ENCODE measurements around the gene RUNDC3A. TPM values are rescaled to one million over a fixed set of nuclear protein-coding genes. Genes with fewer than 3 reads are reported as not detected.

The RUNDC3A gene
- total and polyA plus RNA-seq, 4 donors, result 0.61 to 4.9 (median 0.80) TPM

DNA sequence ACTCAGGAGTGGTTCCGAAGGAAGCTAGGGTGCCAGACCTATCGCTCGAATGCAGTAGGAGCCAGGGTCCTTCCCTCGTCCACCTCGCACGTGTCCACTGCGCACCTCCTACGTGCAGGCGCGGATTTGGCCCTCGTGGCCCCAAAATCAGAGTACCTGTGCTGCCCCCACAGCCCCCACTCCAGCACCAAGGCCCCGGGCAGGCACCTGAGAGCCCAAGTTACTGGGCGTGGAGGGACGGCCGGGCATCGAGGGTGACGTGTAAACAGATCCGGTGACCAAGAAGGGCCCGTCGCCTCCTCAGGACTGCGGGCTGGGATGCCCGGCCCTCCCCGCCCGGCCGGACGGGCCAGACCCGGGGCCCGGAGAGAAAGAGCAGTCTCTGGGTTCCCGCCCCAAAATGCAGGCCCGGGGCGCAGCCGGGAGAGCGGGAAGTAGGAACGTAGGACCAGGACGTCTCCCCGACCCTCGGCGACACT lies 15.7 kb downstream of the RUNDC3A start:
- DNase-seq, result no peak
- Histone ChIP-seq H3K4me1 (ENCODE audit: control insufficient read depth in 5 of 5, insufficient read depth in 5 of 5, low read length in 5 of 5) (peaks cover 0 to 12% (median 3%) of the 10 kb centered on the region in 5 donors), H3K9me3 (ENCODE audit: control insufficient read depth in 4 of 4, insufficient read depth in 3 of 4, low read length in 3 of 4) (no peaks in the 10 kb centered on the region), H3K27ac (ENCODE audit: low read depth in 1 of 2, low read length in 1 of 2) (peak overlapping the region; percentile 59 to 76), H3K27me3 (ENCODE audit: control insufficient read depth in 3 of 3, insufficient read depth in 3 of 3, low read length in 2 of 3) (no peaks in the 10 kb centered on the region), H3K9ac (ENCODE audit: insufficient read depth in 1 of 2, low read length in 2 of 2) (peak overlapping the region; percentile 40 to 46), H3K36me3 (ENCODE audit: control insufficient read depth in 4 of 4, insufficient read depth in 4 of 4, low read length in 4 of 4) (peaks cover 0 to 28% (median 11%) of the 10 kb centered on the region in 4 donors), H3K4me3 (peak overlapping the region; percentile 90)
- TF ChIP-seq, protein P1, sequence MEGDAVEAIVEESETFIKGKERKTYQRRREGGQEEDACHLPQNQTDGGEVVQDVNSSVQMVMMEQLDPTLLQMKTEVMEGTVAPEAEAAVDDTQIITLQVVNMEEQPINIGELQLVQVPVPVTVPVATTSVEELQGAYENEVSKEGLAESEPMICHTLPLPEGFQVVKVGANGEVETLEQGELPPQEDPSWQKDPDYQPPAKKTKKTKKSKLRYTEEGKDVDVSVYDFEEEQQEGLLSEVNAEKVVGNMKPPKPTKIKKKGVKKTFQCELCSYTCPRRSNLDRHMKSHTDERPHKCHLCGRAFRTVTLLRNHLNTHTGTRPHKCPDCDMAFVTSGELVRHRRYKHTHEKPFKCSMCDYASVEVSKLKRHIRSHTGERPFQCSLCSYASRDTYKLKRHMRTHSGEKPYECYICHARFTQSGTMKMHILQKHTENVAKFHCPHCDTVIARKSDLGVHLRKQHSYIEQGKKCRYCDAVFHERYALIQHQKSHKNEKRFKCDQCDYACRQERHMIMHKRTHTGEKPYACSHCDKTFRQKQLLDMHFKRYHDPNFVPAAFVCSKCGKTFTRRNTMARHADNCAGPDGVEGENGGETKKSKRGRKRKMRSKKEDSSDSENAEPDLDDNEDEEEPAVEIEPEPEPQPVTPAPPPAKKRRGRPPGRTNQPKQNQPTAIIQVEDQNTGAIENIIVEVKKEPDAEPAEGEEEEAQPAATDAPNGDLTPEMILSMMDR (IDR thresholded peaks at IDR 0.05; ENCODE audit: control extremely low read depth, extremely low read depth), result no peak
- 1 to 2% methylated on average over 36 to 38 of the region's 38 CpGs for WGBS, 2 donors
- ATAC-seq (ENCODE audit: insufficient read depth, low FRiP score), result no peak

DNA sequence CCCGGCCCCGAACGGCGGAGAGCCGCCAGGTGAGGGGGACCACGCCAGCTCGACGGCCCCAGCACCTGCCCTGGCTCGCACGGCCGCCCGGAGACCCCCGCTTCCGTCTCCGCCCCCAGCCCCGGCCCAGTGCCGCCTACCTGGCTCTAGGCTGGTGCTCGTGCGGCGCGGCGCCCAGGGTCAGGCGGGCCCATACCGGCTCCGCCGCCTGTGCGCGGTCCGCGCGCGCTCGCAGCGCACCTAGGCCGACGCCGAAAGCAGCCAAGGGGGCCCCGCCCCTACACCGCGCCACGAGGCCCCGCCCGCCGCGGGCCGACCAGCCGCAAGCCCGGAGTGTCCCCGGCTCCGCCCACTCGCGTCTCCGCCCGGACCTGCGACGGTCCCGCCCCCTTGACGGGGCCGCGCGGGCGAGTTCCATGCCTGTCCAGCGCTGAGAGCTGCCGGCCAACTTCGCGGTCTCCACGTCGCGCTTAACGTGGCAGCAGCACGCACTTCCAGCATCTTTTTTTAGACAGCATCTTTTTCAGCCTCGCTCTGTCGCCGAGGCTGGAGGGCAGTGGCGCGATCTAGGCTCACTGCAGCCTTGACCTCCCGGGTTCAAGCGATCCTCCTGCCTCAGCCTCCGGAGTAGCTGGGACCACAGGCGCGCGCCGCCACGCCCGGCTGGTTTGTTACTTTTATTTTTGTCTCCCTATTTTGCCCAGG lies 16.3 kb downstream of the RUNDC3A start, which contains the start of gene SLC25A39:
SLC25A39 (minus strand) TSS at position 253 of the 705 bp plus-strand sequence. CDS start 1,261 bp downstream, outside the sequence.
- Histone ChIP-seq H3K9me3 (ENCODE audit: control insufficient read depth in 4 of 4, insufficient read depth in 3 of 4, low read length in 3 of 4) (no peaks in the 10 kb centered on the region), H3K4me1 (ENCODE audit: control insufficient read depth in 5 of 5, insufficient read depth in 5 of 5, low read length in 5 of 5) (peaks cover 0 to 12% (median 3%) of the 10 kb centered on the region in 5 donors), H3K27ac (ENCODE audit: low read depth in 1 of 2, low read length in 1 of 2) (peak within 1 kb of the TSS; percentile 83 to 96), H3K27me3 (ENCODE audit: control insufficient read depth in 3 of 3, insufficient read depth in 3 of 3, low read length in 2 of 3) (no peaks in the 10 kb centered on the region), H3K4me3 (peak within 1 kb of the TSS; percentile 90), H3K9ac (ENCODE audit: insufficient read depth in 1 of 2, low read length in 2 of 2) (peak within 1 kb of the TSS; percentile 40 to 46), H3K36me3 (ENCODE audit: control insufficient read depth in 4 of 4, insufficient read depth in 4 of 4, low read length in 4 of 4) (peaks cover 0 to 26% (median 9%) of the 10 kb centered on the region in 4 donors)
- WGBS, 2 donors, result 0 to 1% methylated on average over 49 to 85 of the region's 85 CpGs
- DNase-seq, result peak; percentile 92 to 97 (median 94)
- TF ChIP-seq, protein P1 (IDR thresholded peaks at IDR 0.05; ENCODE audit: control extremely low read depth, extremely low read depth), result peak; percentile 73
- ATAC-seq (ENCODE audit: insufficient read depth, low FRiP score), result peak; percentile 95

DNA sequence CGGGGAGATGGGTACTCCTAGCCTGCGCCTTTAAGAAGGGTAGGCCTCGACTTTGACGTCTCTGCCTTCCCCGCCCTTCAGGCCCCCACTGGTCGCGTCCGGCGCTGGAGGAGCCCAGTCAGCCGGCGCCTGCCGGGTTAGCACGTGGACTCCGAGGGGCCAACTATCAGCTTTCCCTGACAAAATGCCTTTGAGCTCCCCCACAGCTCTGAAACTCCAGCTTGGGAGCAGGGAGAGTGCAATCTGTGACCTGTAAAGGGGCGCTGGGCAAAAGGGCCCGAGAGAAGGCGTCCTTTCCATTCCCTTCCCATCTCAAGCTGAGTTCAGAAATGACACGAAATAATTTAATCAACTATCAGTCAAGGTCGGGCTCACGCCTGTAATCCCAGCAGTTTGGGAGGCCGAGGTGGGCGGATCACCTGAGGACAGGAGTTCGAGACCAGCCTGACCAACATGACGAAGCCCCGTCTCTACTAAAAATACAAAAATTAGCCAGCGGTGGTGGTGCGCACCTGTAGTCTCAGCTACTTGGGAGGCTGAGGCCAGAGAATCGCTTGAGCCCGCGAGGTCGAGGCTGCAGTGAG lies 18.6 kb downstream of the RUNDC3A start:
- no peak overlapping the region for H3K27ac ChIP-seq (ENCODE audit: low read depth in 1 of 2, low read length in 1 of 2)
- H3K36me3 ChIP-seq (ENCODE audit: control insufficient read depth in 4 of 4, insufficient read depth in 4 of 4, low read length in 4 of 4), result peaks cover 0 to 4% (median 2%) of the 10 kb centered on the region in 4 donors
- H3K9me3 ChIP-seq (ENCODE audit: control insufficient read depth in 4 of 4, insufficient read depth in 3 of 4, low read length in 3 of 4), result no peaks in the 10 kb centered on the region
- 24 to 32% methylated on average over 28 to 31 of the region's 31 CpGs for WGBS, 2 donors
- no peaks in the 10 kb centered on the region for H3K27me3 ChIP-seq (ENCODE audit: control insufficient read depth in 3 of 3, insufficient read depth in 3 of 3, low read length in 2 of 3)
- DNase-seq, result peak; percentile 97 to 98 (median 97)
- H3K9ac ChIP-seq (ENCODE audit: insufficient read depth in 1 of 2, low read length in 2 of 2), result no peak overlapping the region
- H3K4me1 ChIP-seq (ENCODE audit: control insufficient read depth in 5 of 5, insufficient read depth in 5 of 5, low read length in 5 of 5), result peaks cover 0 to 12% (median 3%) of the 10 kb centered on the region in 5 donors
- no peak overlapping the region for H3K4me3 ChIP-seq
- ATAC-seq (ENCODE audit: insufficient read depth, low FRiP score), result peak; percentile 78
- TF ChIP-seq, protein P1 (IDR thresholded peaks at IDR 0.05; ENCODE audit: control extremely low read depth, extremely low read depth), result peak; percentile 95

Measured in lung (tissue), 12 donors.